OCI-LY3 (cell line): ENCODE data around the gene AFMID.
"Not testable (repeated sequence)": the region's sequence is repeated elsewhere in the genome, so short reads cannot be mapped to it uniquely, and the experiment has no call there.

Experiments
- H2AFZ ChIP-seq: fragments of 200-600, 300-600 bp; shearing (Covaris generic); 2 replicates; pipeline ENCODE4 v1.6.0; 2014; ENCODE audit warnings: antibody characterized with exemption, low read depth, low read length
- H3K27ac ChIP-seq: fragments of 200-600, 300-600 bp; sonication (generic); 2 replicates; pipeline ENCODE4 v1.5.1; 2014; ENCODE audit warnings: mild to moderate bottlenecking, low read length, moderate library complexity, mixed read lengths
- H3K27me3 ChIP-seq: fragments of 200-600, 300-600 bp; sonication (generic); 2 replicates; pipeline ENCODE4 v1.6.1; 2014; ENCODE audit warnings: low read depth, low read length, mixed read lengths
- H3K36me3 ChIP-seq: fragments of 200-600, 300-600 bp; sonication (generic); replicated peaks from 2 replicates; pipeline ENCODE3; 2014; ENCODE audit warnings: low read depth, low read length, mixed read lengths
- H3K4me1 ChIP-seq: fragments of 300-600, 200-600 bp; sonication (generic); 2 replicates; pipeline ENCODE4 v1.6.1; 2014; ENCODE audit warnings: low read length, mixed read lengths
- H3K4me2 ChIP-seq: fragments of 200-600, 300-600 bp; sonication (generic); 2 replicates; pipeline ENCODE4 v1.6.1; 2014; ENCODE audit warnings: low read length, mixed read lengths
- H3K4me3 ChIP-seq: fragments of 300-600, 200-600 bp; sonication (generic); 2 replicates; pipeline ENCODE4 v1.5.1; 2014; ENCODE audit warnings: antibody characterized with exemption, mild to moderate bottlenecking, low read length, moderate library complexity
- H3K79me2 ChIP-seq: fragments of 300-600, 200-600 bp; shearing (Covaris generic); 2 replicates; pipeline ENCODE4 v1.6.1; 2014; ENCODE audit warnings: mild to moderate bottlenecking, low read length, mixed read lengths
- H3K9ac ChIP-seq: fragments of 300-600, 200-600 bp; shearing (Covaris generic); 2 replicates; pipeline ENCODE4 v1.6.0; 2014; ENCODE audit warnings: mild to moderate bottlenecking, low read length, moderate library complexity
- H3K9me3 ChIP-seq: fragments of 200-600, 300-600 bp; shearing (Covaris generic); 2 replicates; pipeline ENCODE4 v1.6.1; 2014; ENCODE audit warnings: low read length, mixed read lengths; ENCODE audit not compliant: insufficient read depth
- H4K20me1 ChIP-seq: fragments of 200-600, 300-600 bp; sonication (generic); 2 replicates; pipeline ENCODE4 v1.6.1; 2016; ENCODE audit warnings: low read length, mixed read lengths; ENCODE audit not compliant: insufficient read depth
- EZH2phosphoT487 ChIP-seq: fragments of 200-600 bp; shearing (Covaris generic); IDR thresholded peaks from 2 replicates; pipeline ENCODE4 v1.6.1; 2018; ENCODE audit warnings: antibody characterized with exemption, mixed run types, low read depth
- TF ChIP-seq, protein P1 (sequence below): fragments of 200-600, 300-600 bp; sonication (generic); IDR thresholded peaks from 2 replicates; pipeline ENCODE4 v1.5.1; 2014; ENCODE audit warnings: antibody characterized with exemption, low read length, low read depth

The AFMID gene

DNA sequence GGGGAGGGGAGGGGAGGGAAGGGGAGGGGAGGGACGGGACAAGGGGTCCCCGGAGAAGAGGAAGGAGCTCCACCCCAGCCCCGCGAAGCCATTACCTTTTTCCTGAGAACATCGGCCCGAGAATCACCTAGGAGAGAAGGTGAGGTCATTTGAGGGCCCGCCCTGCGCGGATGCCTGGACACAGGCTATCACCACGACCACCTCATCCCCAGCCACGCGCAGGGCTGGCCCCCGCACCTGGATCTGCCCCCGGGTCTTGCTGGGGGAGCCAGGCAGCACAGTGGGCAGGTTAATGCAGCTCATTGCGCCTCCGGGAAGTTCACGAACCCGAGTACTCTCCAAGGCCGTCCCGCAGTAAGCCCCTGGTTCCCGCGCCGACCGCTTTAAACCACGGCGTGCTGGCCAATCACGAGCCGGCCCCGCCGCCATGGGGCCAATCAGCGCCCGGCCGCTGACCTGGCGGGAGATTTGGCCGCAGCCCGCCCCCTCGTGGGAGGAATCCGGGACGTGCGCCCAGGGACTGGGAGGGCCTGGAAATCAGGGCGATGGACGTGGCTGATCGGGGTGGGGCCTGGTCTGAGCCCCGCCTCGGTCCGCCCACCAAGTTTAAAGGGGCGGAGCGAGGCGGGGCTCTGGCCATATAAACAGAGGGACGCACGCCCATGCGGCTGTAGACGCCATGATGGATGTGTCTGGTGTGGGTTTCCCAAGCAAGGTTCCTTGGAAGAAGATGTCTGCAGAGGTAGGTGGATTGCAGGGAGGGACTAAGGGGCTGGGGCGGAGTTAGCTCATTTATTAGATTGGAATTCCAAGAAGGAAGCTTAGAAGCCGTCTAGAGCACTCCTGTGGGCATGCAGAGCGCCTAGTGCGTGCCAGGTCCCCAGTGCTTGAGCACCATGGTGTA lies at the start of gene AFMID, which contains the start of gene TK1:
AFMID (plus strand) TSS at position 671 of the 904 bp plus-strand sequence; CDS start at position 680, 9 bp downstream.
TK1 (minus strand) TSS at position 361 of the 904 bp plus-strand sequence; CDS start at position 303, 58 bp downstream.
- peaks cover 57% of the 10 kb centered on the region for H3K79me2 ChIP-seq
- peak within 1 kb of the TSS; percentile 90 for H3K9ac ChIP-seq
- peaks cover 6% of the 10 kb centered on the region; the same call in 1 of the 2 replicates for H4K20me1 ChIP-seq
- H3K4me3 ChIP-seq, result peak within 1 kb of the TSS; percentile 97
- H3K27me3 ChIP-seq, result no peaks in the 10 kb centered on the region
- H3K4me2 ChIP-seq, result peak within 1 kb of the TSS; percentile 86
- TF ChIP-seq EZH2phosphoT487, result no peak
- TF ChIP-seq, protein P1, sequence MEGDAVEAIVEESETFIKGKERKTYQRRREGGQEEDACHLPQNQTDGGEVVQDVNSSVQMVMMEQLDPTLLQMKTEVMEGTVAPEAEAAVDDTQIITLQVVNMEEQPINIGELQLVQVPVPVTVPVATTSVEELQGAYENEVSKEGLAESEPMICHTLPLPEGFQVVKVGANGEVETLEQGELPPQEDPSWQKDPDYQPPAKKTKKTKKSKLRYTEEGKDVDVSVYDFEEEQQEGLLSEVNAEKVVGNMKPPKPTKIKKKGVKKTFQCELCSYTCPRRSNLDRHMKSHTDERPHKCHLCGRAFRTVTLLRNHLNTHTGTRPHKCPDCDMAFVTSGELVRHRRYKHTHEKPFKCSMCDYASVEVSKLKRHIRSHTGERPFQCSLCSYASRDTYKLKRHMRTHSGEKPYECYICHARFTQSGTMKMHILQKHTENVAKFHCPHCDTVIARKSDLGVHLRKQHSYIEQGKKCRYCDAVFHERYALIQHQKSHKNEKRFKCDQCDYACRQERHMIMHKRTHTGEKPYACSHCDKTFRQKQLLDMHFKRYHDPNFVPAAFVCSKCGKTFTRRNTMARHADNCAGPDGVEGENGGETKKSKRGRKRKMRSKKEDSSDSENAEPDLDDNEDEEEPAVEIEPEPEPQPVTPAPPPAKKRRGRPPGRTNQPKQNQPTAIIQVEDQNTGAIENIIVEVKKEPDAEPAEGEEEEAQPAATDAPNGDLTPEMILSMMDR, result peak; percentile 45
- H3K27ac ChIP-seq, result 0 out of 2 replicates have a peak within 1 kb of the TSS, but pooled peaks have one; percentile 16
- peaks cover 35% of the 10 kb centered on the region for H3K36me3 ChIP-seq
- 0 out of 2 replicates have a peak within 1 kb of the TSS, but pooled peaks have one; percentile 51 for H2AFZ ChIP-seq
- peaks cover 16% of the 10 kb centered on the region for H3K4me1 ChIP-seq
- no peaks in the 10 kb centered on the region for H3K9me3 ChIP-seq

GRCh38 chr17:78137392-78138203 lies 49.6 kb upstream of the AFMID start:
- H3K4me3 ChIP-seq, result peak overlapping the region; percentile 72
- no peaks in the 10 kb centered on the region for H3K9me3 ChIP-seq
- H3K36me3 ChIP-seq, result peaks cover 10% of the 10 kb centered on the region
- no peaks in the 10 kb centered on the region for H3K27me3 ChIP-seq
- peak overlapping the region; percentile 62 for H3K27ac ChIP-seq
- peak overlapping the region; percentile 78 for H3K4me2 ChIP-seq
- peak overlapping the region; percentile 73 for H3K9ac ChIP-seq
- no peak for TF ChIP-seq EZH2phosphoT487
- TF ChIP-seq, protein P1, result peak; percentile 92
- H3K79me2 ChIP-seq, result no peaks in the 10 kb centered on the region
- peaks cover 73% of the 10 kb centered on the region for H3K4me1 ChIP-seq
- no peaks in the 10 kb centered on the region for H4K20me1 ChIP-seq
- H2AFZ ChIP-seq, result no peak overlapping the region

DNA sequence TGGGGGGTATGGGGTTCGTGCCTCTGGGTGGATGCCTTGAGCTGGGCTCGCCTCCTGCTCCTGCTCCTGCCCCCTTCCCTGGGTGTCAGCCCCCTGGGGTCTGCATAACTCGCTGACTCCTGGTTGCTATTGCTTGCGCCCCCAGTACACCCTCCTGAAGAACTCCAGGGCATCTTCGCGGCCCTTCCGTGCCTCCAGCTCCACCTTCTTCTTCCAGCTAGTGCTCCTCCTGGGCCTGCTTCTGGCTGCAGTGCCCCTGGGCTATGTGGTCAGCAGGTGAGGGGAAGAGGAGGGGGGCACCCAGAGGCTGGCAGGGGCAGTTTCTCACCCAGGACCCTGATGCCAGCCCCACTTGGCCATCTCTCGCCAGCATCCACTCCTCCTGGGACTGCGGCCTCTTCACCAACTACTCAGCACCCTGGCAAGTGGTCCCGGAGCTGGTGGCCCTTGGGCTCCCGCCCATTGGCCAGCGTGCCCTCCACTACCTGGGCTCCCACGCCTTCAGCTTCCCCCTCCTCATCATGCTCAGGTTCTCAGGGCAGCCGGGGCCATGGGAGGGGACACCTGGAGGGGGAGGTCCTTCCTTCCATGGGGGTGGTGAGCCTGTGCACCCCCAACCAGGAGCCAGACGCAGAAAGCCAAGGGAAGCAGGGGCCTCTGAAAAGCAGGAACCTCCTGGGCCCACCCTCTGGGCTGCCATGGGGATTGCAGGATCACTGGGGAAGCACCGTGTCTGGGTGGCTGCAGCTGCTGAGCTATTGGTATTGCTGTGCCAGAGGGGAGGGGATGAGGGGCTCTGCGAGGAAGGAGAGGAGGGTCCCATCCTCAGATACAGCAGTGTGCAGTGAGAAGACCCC lies 48.7 kb upstream of the AFMID start:
- Histone ChIP-seq H3K27ac (peak overlapping the region; percentile 62), H3K9ac (peak overlapping the region; percentile 73), H3K4me3 (peak overlapping the region; percentile 72), H3K79me2 (no peaks in the 10 kb centered on the region), H3K9me3 (no peaks in the 10 kb centered on the region), H2AFZ (no peak overlapping the region), H3K36me3 (peaks cover 11% of the 10 kb centered on the region), H3K4me2 (peak overlapping the region; percentile 78), H3K27me3 (no peaks in the 10 kb centered on the region), H3K4me1 (peaks cover 72% of the 10 kb centered on the region), H4K20me1 (no peaks in the 10 kb centered on the region)
- TF ChIP-seq, protein P1, result no peak
- TF ChIP-seq EZH2phosphoT487, result no peak

DNA sequence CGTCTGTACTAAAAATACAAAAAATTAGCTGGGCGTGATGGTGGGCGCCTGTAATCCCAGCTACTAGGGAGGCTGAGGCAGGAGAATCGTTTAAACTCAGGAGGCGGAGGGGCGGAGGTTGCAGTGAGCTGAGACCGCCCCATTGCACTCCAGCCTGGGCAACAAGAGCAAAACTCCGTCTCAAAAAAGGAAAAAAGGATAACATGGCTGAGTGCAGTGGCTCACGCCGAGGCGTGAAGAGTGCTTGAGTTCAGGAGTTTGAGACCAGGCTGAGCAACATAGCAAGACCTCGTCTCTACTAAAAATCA lies 47.3 kb upstream of the AFMID start:
- H3K9me3 ChIP-seq, H3K27me3 ChIP-seq, H2AFZ ChIP-seq, H3K36me3 ChIP-seq, H3K4me3 ChIP-seq, H3K9ac ChIP-seq, H4K20me1 ChIP-seq, H3K79me2 ChIP-seq: not testable (repeated sequence)
- peak overlapping the region; percentile 37 for H3K4me2 ChIP-seq
- peak overlapping the region; percentile 15; the same call in 1 of the 2 replicates for H3K27ac ChIP-seq
- H3K4me1 ChIP-seq, result peaks cover 73% of the 10 kb centered on the region
